Measurements from ENCODE around the gene ANKRD13A.
"Not testable (repeated sequence)": the region's sequence is repeated elsewhere in the genome, so short reads cannot be mapped to it uniquely, and the experiment has no call there.

The ANKRD13A gene

DNA sequence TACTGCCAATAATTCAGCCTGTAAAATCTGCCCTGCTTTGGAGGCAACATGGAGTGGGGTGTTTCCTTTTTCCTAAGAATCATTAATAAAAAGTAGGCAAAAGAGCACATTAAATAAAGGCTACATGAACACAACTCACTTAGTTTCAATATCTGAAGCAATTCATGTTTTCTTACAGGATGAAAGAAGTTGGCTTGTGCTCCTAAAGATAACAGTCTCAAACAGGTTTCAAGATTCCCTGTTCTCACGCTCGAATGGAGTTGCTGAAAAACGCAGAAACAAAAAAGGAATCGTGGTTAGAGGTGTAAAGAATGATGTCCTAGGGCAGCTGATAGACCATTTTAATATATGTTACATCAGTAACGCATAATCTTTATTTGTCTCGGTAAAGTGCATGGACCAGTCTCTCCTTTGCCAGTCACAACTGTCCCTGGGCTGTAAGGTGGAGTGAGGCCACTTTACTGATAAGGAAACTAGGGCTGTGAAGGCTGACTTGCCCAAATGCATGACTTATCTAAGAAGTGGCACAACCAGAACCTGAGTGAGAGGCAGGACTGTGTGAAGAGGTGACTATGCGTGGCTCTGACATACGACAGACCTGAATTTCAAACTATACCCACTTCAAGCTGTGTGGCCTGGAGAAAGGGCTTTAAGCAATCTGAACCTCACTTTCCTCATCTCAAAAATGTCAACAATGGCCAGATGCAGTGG lies 15.6 kb upstream of the ANKRD13A start:
- TF ChIP-seq, protein P1, sequence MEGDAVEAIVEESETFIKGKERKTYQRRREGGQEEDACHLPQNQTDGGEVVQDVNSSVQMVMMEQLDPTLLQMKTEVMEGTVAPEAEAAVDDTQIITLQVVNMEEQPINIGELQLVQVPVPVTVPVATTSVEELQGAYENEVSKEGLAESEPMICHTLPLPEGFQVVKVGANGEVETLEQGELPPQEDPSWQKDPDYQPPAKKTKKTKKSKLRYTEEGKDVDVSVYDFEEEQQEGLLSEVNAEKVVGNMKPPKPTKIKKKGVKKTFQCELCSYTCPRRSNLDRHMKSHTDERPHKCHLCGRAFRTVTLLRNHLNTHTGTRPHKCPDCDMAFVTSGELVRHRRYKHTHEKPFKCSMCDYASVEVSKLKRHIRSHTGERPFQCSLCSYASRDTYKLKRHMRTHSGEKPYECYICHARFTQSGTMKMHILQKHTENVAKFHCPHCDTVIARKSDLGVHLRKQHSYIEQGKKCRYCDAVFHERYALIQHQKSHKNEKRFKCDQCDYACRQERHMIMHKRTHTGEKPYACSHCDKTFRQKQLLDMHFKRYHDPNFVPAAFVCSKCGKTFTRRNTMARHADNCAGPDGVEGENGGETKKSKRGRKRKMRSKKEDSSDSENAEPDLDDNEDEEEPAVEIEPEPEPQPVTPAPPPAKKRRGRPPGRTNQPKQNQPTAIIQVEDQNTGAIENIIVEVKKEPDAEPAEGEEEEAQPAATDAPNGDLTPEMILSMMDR (IDR thresholded peaks at IDR 0.05; ENCODE audit: insufficient read depth, missing control alignments), result no peak
- no peak for FAIRE-seq

DNA sequence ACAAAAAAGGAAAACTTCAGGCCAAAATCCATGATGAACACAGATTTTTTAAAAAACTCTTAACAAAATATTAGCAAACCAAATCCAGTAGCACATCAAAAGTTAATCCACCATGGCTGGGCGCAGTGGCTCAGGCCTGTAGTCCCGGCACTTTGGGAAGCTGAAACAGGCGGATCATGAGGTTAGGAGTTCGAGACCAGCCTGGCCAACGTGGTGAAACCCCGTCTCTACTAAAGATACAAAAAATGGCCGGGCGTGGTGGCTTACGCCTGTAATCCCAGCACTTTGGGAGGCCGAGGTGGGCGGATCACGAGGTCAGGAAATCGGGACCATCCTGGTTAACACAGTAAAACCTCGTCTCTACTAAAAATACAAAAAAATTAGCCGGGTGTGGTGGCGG lies 13.0 kb upstream of the ANKRD13A start:
- not testable (repeated sequence) for DNase-seq (ENCODE audit: insufficient read length, low spot score); FAIRE-seq

More for the DNA sequence above, 15.6 kb upstream of the ANKRD13A start:
- DNase-seq (ENCODE audit: insufficient read length, low spot score), result no peak

DNA sequence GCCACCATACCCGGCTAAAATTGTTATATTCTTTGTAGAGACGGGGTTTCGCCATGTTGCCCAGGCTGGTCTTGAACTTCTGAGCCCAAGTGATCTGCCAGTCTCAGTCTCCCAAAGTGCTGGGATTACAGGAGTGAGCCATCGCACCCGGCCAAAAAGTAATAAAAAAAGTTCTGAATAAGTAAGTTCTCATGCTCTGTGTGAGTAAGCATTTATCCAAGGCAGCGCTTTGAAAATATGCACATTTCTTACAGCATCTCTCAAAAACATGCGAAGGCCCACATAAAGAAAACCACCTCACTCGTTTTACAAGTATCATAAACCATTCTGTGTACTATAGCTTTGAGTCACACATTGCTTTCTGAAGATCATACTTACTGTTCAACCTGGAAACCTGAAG lies 11.6 kb upstream of the ANKRD13A start:
- TF ChIP-seq, protein P1 (IDR thresholded peaks at IDR 0.05; ENCODE audit: insufficient read depth, missing control alignments), result no peak
- DNase-seq (ENCODE audit: insufficient read length, low spot score) (no peak), FAIRE-seq (no peak)

DNA sequence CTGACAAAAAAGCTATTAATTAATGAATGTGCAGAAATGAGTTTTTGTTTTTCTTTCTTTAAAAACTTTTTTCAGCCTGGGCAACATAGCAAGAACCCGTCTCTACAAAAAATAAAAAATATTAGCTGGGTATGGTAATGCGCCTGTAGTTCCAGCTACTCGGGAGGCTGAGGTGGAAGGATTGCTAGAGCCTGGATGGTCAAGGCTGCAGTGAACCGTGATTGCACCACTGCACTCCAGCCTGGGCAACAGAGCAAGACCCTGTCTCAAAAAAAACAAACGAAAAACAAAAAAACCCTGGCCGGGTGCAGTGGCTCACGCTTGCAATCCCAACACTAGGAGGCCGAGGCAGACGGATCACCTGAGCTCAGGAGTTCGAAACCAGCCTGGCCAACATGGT lies 11.0 kb upstream of the ANKRD13A start:
- TF ChIP-seq, protein P1 (IDR thresholded peaks at IDR 0.05; ENCODE audit: insufficient read depth, missing control alignments), result no peak
- DNase-seq (ENCODE audit: insufficient read length, low spot score), result no peak
- FAIRE-seq, result no peak

DNA sequence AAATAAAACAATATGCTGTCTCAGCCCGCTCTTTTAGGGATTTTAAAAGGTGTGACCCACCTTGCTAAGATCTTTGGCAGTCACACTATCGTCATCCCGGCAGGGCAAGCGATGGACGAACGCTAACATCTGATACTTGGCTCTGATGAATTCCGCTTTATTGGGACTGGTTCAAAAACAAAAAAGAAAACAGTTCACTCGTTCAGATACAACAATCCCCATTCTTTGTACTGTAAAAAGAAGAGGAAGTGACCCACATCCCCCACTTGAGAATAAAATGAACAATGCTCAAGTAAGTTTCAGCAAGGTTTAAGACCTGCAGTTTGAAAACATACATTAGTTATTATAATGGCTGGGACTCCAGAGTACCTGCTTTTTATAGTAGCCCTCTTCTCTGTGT lies 10.3 kb upstream of the ANKRD13A start:
- DNase-seq (ENCODE audit: insufficient read length, low spot score), result no peak
- FAIRE-seq, result no peak
- TF ChIP-seq, protein P1 (IDR thresholded peaks at IDR 0.05; ENCODE audit: insufficient read depth, missing control alignments), result no peak

DNA sequence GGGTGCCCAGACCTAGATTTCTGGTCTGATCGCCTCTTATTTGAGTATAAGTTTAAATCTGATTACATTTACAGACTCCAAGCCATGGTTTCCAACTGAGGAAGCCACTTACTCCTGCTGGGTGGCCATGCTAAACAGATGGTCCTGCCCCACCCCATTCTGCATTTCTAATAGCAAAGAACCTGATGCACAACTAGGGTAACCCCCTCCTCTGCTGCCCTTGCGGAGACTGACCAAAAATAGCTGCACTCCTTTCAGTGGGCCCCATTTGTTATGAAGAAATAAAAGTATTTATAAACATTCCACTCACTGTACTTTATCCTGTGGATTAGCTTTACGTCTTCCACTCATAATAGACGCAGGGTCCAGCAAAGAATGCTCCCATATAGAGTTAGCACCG lies 9.8 kb upstream of the ANKRD13A start:
- no peak for DNase-seq (ENCODE audit: insufficient read length, low spot score)
- FAIRE-seq, result no peak
- TF ChIP-seq, protein P1 (IDR thresholded peaks at IDR 0.05; ENCODE audit: insufficient read depth, missing control alignments), result no peak

DNA sequence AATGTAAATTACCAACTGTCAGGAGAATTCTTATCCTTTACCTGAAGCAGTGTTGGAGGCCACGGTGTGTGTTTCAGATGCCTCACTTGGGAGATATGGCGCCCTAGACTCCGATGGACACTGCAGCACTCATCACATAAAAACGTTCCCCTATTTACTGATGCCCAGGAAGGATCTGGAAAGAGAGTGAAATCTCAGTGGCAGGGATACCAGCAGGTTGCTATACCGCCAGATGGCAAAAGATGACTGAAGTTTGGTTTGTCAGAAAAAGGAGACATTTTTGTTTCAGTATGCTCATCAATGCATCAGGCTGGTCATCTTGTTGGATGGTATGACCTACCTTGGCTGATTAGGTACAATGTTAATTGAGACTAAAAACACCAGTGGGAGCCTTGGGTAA lies 7.6 kb upstream of the ANKRD13A start:
- no peak for FAIRE-seq
- DNase-seq (ENCODE audit: insufficient read length, low spot score), result no peak
- TF ChIP-seq, protein P1 (IDR thresholded peaks at IDR 0.05; ENCODE audit: insufficient read depth, missing control alignments), result no peak

Data from D721Med (cell line).